HUES6 (cell line): ENCODE measurements around the gene EVC.

Experiments used
- H3K27ac ChIP-seq: 2 replicates; pipeline ENCODE4 v1.7.0; 2013; ENCODE audit warnings: low read depth, mild to moderate bottlenecking, low read length, inconsistent platforms
- H3K27me3 ChIP-seq: 2 replicates; pipeline ENCODE4 v1.6.1; 2013; ENCODE audit warnings: low read length; ENCODE audit not compliant: control insufficient read depth, insufficient read depth
- H3K36me3 ChIP-seq: 2 replicates; pipeline ENCODE4 v1.6.1; 2013; ENCODE audit warnings: low read length; ENCODE audit not compliant: control insufficient read depth, insufficient read depth
- H3K4me1 ChIP-seq: 2 replicates; pipeline ENCODE4 v1.6.1; 2013; ENCODE audit warnings: low read length; ENCODE audit not compliant: control insufficient read depth, insufficient read depth
- H3K4me3 ChIP-seq: 2 replicates; pipeline ENCODE4 v1.5.1; 2013; ENCODE audit warnings: low read depth, low read length
- H3K9ac ChIP-seq: one replicate; pipeline ENCODE4 v1.6.1; 2013; ENCODE audit warnings: mild to moderate bottlenecking, low read length
- H3K9me3 ChIP-seq: 2 replicates; pipeline ENCODE4 v1.6.1; 2013; ENCODE audit warnings: low read depth, low read length; ENCODE audit not compliant: control insufficient read depth, insufficient read depth

Gene EVC

GRCh38 chr4:5814421-5814820, 103.4 kb downstream of the EVC start:
- Histone ChIP-seq H3K27me3 (no peaks in the 10 kb centered on the region), H3K4me3 (no peak overlapping the region), H3K9ac (no peak overlapping the region), H3K36me3 (peaks cover 63% of the 10 kb centered on the region), H3K4me1 (no peaks in the 10 kb centered on the region), H3K9me3 (no peaks in the 10 kb centered on the region), H3K27ac (no peak overlapping the region)

- Histone ChIP-seq H3K9me3 (no peaks in the 10 kb centered on the region), H3K4me3 (no peak overlapping the region), H3K27ac (no peak overlapping the region), H3K36me3 (peaks cover 64% of the 10 kb centered on the region), H3K27me3 (no peaks in the 10 kb centered on the region), H3K9ac (no peak overlapping the region), H3K4me1 (no peaks in the 10 kb centered on the region)
These were observed 104.6 kb downstream of the EVC start for GRCh38 chr4:5815641-5816040.

- Histone ChIP-seq H3K9me3 (no peaks in the 10 kb centered on the region), H3K4me1 (no peaks in the 10 kb centered on the region), H3K4me3 (no peak overlapping the region), H3K9ac (no peak overlapping the region), H3K36me3 (peaks cover 64% of the 10 kb centered on the region), H3K27ac (no peak overlapping the region), H3K27me3 (no peaks in the 10 kb centered on the region)
These were observed 105.1 kb downstream of the EVC start for GRCh38 chr4:5816101-5816500.

GRCh38 chr4:5816851-5817375, 105.9 kb downstream of the EVC start:
- Histone ChIP-seq H3K4me1 (no peaks in the 10 kb centered on the region), H3K9me3 (no peaks in the 10 kb centered on the region), H3K9ac (no peak overlapping the region), H3K36me3 (peaks cover 63% of the 10 kb centered on the region), H3K4me3 (no peak overlapping the region), H3K27me3 (no peaks in the 10 kb centered on the region), H3K27ac (no peak overlapping the region)

- no peak overlapping the region for H3K4me3 ChIP-seq
- H3K27ac ChIP-seq = no peak overlapping the region
- H3K9ac ChIP-seq = no peak overlapping the region
- no peaks in the 10 kb centered on the region for H3K27me3 ChIP-seq
- H3K36me3 ChIP-seq = peaks cover 87% of the 10 kb centered on the region
- no peaks in the 10 kb centered on the region for H3K4me1 ChIP-seq
- no peaks in the 10 kb centered on the region for H3K9me3 ChIP-seq
These were observed 110.8 kb downstream of the EVC start for GRCh38 chr4:5821665-5822358.

GRCh38 chr4:5822619-5823018, 111.6 kb downstream of the EVC start:
- Histone ChIP-seq H3K9me3 (no peaks in the 10 kb centered on the region), H3K9ac (no peak overlapping the region), H3K4me1 (no peaks in the 10 kb centered on the region), H3K36me3 (peaks cover 93% of the 10 kb centered on the region), H3K27ac (no peak overlapping the region), H3K27me3 (no peaks in the 10 kb centered on the region), H3K4me3 (no peak overlapping the region)

GRCh38 chr4:5823542-5824211, 112.7 kb downstream of the EVC start:
- H3K9me3 ChIP-seq = no peaks in the 10 kb centered on the region
- H3K9ac ChIP-seq = no peak overlapping the region
- no peak overlapping the region for H3K4me3 ChIP-seq
- peaks cover 94% of the 10 kb centered on the region for H3K36me3 ChIP-seq
- no peaks in the 10 kb centered on the region for H3K4me1 ChIP-seq
- H3K27ac ChIP-seq = no peak overlapping the region
- no peaks in the 10 kb centered on the region for H3K27me3 ChIP-seq

GRCh38 chr4:5824227-5824626, 113.2 kb downstream of the EVC start:
- H3K4me1 ChIP-seq = no peaks in the 10 kb centered on the region
- no peaks in the 10 kb centered on the region for H3K9me3 ChIP-seq
- H3K4me3 ChIP-seq = no peak overlapping the region
- H3K27me3 ChIP-seq = no peaks in the 10 kb centered on the region
- H3K9ac ChIP-seq = no peak overlapping the region
- no peak overlapping the region for H3K27ac ChIP-seq
- peaks cover 89% of the 10 kb centered on the region for H3K36me3 ChIP-seq

- H3K4me1 ChIP-seq = no peaks in the 10 kb centered on the region
- no peak overlapping the region for H3K4me3 ChIP-seq
- peaks cover 88% of the 10 kb centered on the region for H3K36me3 ChIP-seq
- no peak overlapping the region for H3K27ac ChIP-seq
- H3K27me3 ChIP-seq = no peaks in the 10 kb centered on the region
- no peak overlapping the region for H3K9ac ChIP-seq
- H3K9me3 ChIP-seq = no peaks in the 10 kb centered on the region
These were observed 113.6 kb downstream of the EVC start for GRCh38 chr4:5824635-5825034.

- no peak overlapping the region for H3K27ac ChIP-seq
- H3K9me3 ChIP-seq = no peaks in the 10 kb centered on the region
- no peak overlapping the region for H3K9ac ChIP-seq
- no peak overlapping the region for H3K4me3 ChIP-seq
- peaks cover 86% of the 10 kb centered on the region for H3K36me3 ChIP-seq
- H3K4me1 ChIP-seq = no peaks in the 10 kb centered on the region
- no peaks in the 10 kb centered on the region for H3K27me3 ChIP-seq
These were observed 114.5 kb downstream of the EVC start for GRCh38 chr4:5825321-5826041.
